Measurements from ENCODE around the gene FSIP1. TPM values are rescaled to one million over a fixed set of nuclear protein-coding genes. Genes with fewer than 3 reads are reported as not detected.

The FSIP1 gene
- total and polyA plus RNA-seq, 7 donors = 0.04 to 2.4 (median 0.63) TPM; not detected in 1

DNA sequence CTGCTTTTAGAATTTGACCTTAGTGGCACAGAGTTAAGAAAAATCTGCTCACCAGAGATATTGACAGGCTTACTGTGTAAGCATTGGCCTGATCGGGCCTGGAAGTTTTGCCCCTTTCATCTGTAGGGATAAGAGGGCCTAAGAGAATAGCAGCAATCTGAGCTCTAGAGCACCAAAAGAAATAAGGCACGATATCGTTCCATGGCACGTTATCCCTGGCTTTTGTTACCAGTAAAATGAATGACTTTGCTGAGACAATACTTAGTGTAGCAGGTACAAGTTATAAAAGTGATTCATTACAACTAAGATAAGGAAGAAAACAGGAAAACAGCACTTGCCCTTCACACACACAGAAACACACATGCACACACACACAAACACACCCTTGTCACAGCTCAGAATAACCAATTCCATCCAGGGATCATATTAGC is 196.8 kb downstream of the FSIP1 start:
- intact Hi-C loops (cut with DNase I) = loop anchor here in 1 of 2 donors (10.0 kb wide), 1 partner anchor 169 kb away; no protein-coding TSS in a partner anchor
- Histone ChIP-seq H3K4me1 (no peaks in the 10 kb centered on the region), H3K27me3 (ENCODE audit: insufficient read depth in 3 of 3, low read length in 2 of 3) (peaks cover 0 to 16% (median 2%) of the 10 kb centered on the region in 3 donors), H3K4me3 (no peak overlapping the region), H3K36me3 (ENCODE audit: insufficient read depth in 1 of 2, low read depth in 1 of 2) (peaks cover 0 to 17% of the 10 kb centered on the region in 2 donors), H3K27ac (no peak overlapping the region), H3K9me3 (no peaks in the 10 kb centered on the region)
- DNase-seq = no peak
- no peak for ATAC-seq
- TF ChIP-seq, protein P1, sequence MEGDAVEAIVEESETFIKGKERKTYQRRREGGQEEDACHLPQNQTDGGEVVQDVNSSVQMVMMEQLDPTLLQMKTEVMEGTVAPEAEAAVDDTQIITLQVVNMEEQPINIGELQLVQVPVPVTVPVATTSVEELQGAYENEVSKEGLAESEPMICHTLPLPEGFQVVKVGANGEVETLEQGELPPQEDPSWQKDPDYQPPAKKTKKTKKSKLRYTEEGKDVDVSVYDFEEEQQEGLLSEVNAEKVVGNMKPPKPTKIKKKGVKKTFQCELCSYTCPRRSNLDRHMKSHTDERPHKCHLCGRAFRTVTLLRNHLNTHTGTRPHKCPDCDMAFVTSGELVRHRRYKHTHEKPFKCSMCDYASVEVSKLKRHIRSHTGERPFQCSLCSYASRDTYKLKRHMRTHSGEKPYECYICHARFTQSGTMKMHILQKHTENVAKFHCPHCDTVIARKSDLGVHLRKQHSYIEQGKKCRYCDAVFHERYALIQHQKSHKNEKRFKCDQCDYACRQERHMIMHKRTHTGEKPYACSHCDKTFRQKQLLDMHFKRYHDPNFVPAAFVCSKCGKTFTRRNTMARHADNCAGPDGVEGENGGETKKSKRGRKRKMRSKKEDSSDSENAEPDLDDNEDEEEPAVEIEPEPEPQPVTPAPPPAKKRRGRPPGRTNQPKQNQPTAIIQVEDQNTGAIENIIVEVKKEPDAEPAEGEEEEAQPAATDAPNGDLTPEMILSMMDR (IDR thresholded peaks at IDR 0.05) = no peak
- 69 to 78% (median 75%) methylated on average over 4 of the region's 4 CpGs for WGBS, 3 donors

DNA sequence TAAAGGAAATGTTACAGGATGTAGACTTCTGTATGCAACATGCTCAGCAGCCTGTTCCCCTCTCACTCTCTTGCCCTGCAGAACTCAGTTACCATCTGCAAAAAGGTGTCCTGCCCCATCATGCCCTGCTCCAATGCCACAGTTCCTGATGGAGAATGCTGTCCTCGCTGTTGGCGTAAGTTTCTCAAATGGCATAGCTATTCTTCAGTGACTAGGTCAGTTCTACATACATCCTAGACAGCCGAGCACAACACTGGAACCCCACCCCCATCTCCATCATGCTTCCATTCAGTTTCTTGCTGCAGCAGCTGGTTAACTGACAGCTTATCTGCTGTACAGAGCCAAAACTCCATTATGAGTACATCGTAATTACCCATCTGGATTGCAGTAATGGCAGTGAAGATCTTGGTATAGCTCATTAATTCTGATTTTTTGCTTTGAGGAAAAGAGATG is 197.2 kb downstream of the FSIP1 start:
- intact Hi-C loops (cut with DNase I) = loop anchor here in 1 of 2 donors (10.0 kb wide), 1 partner anchor 169 kb away; no protein-coding TSS in a partner anchor
- no peak overlapping the region for H3K27ac ChIP-seq

DNA sequence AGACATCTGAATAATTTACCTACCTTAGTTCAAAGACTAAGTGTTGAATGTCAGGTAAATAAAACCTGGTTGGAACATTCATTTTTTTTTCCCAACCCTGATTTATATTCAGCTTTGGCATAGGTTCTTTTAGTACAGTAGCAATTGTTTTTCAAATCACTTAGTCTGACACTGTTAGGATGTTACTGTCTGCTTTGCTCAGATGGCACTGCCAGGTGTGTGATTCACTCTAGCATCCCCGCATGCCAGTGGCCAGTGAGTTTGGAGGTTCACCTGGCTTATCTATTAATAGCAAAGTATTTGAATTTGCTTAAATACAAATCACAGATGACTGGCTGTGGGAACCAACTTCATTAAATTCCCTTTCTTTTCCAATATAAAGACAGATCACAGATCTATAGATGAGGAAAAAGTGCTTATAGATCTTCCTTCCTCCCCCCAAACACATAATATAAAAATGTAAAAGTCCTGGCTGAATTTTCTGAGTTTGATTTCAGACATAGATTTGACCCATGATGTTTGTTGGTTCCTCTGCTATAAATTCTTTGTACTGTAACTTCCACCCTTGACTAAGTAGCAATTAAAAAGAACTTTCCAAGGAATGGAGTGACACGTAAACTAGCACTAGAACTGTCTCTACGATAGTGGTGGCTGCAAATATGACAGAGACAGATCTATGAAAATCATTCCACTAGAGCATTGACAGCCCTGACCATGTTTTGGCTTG is 197.8 kb downstream of the FSIP1 start:
- H3K4me1 ChIP-seq = no peaks in the 10 kb centered on the region
- 79 to 87% (median 85%) methylated on average over 3 of the region's 3 CpGs for WGBS, 3 donors
- DNase-seq = no peak

More for the DNA sequence above, 197.2 kb downstream of the FSIP1 start:
- no peak for ATAC-seq
- 83 to 86% (median 83%) methylated on average over 4 of the region's 4 CpGs for WGBS, 3 donors
- H3K36me3 ChIP-seq (ENCODE audit: insufficient read depth in 1 of 2, low read depth in 1 of 2) = peaks cover 0 to 14% of the 10 kb centered on the region in 2 donors
- no peak overlapping the region for H3K4me3 ChIP-seq
- no peak for DNase-seq
- TF ChIP-seq, protein P1 (IDR thresholded peaks at IDR 0.05) = no peak
- no peaks in the 10 kb centered on the region for H3K9me3 ChIP-seq
- peaks cover 0 to 20% (median 2%) of the 10 kb centered on the region in 3 donors for H3K27me3 ChIP-seq (ENCODE audit: insufficient read depth in 3 of 3, low read length in 2 of 3)
- no peaks in the 10 kb centered on the region for H3K4me1 ChIP-seq

DNA sequence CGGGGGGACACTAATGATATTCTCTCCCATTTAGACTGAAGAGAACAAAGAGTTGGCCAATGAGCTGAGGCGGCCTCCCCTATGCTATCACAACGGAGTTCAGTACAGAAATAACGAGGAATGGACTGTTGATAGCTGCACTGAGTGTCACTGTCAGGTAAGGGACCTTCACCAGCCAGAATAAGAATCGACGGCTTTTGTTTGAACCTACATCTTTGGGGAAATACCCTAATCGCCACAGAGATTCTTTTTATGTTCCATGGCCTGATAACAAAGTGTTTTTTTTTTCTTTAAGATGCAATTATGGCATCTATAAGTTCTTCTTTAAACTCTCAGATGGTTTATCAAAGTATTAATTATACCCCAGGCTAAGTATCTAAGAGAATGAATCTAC is 198.4 kb downstream of the FSIP1 start:
- Histone ChIP-seq H3K36me3 (ENCODE audit: insufficient read depth in 1 of 2, low read depth in 1 of 2) (peaks cover 0 to 14% of the 10 kb centered on the region in 2 donors), H3K9me3 (no peaks in the 10 kb centered on the region), H3K27me3 (ENCODE audit: insufficient read depth in 3 of 3, low read length in 2 of 3) (peaks cover 0 to 29% (median 7%) of the 10 kb centered on the region in 3 donors), H3K27ac (no peak overlapping the region), H3K4me1 (no peaks in the 10 kb centered on the region), H3K4me3 (peak overlapping the region; percentile 9)
- DNase-seq (no peak), ATAC-seq (no peak)
- WGBS, 3 donors = 84 to 88% (median 84%) methylated on average over 7 of the region's 7 CpGs
- TF ChIP-seq, protein P1 (IDR thresholded peaks at IDR 0.05) = no peak
- intact Hi-C loops (cut with DNase I) = loop anchor here (5.0 to 10.0 kb wide), 3 partner anchors 171 to 877 kb away; no protein-coding TSS in a partner anchor

More for the DNA sequence above, 197.8 kb downstream of the FSIP1 start:
- Histone ChIP-seq H3K9me3 (no peaks in the 10 kb centered on the region), H3K27me3 (ENCODE audit: insufficient read depth in 3 of 3, low read length in 2 of 3) (peaks cover 0 to 26% (median 7%) of the 10 kb centered on the region in 3 donors), H3K4me3 (peak overlapping the region; percentile 9), H3K27ac (no peak overlapping the region), H3K36me3 (ENCODE audit: insufficient read depth in 1 of 2, low read depth in 1 of 2) (peaks cover 0 to 14% of the 10 kb centered on the region in 2 donors)
- intact Hi-C loops (cut with DNase I) = loop anchor here (5.0 to 10.0 kb wide), 3 partner anchors 170 to 878 kb away; no protein-coding TSS in a partner anchor
- ATAC-seq = no peak
- TF ChIP-seq, protein P1 (IDR thresholded peaks at IDR 0.05) = no peak

Data from psoas muscle (tissue), 8 donors.